Measurements from ENCODE around the gene EPHA7.

Gene EPHA7

GRCh38 chr6:93369586-93370134, 49.7 kb downstream of the EPHA7 start:
- H3K27ac Mint-ChIP-seq, result no peak overlapping the region
- no peak overlapping the region for H3K4me3 Mint-ChIP-seq
- H3K27me3 Mint-ChIP-seq, result no peaks in the 10 kb centered on the region
- H3K4me1 Mint-ChIP-seq (ENCODE audit: low read depth), result no peaks in the 10 kb centered on the region
- H3K36me3 Mint-ChIP-seq, result no peaks in the 10 kb centered on the region
- no peaks in the 10 kb centered on the region for H3K9me3 Mint-ChIP-seq (ENCODE audit: low read depth)

- Mint-ChIP-seq H3K9me3 (ENCODE audit: low read depth) (no peaks in the 10 kb centered on the region), H3K4me1 (ENCODE audit: low read depth) (no peaks in the 10 kb centered on the region), H3K4me3 (no peak overlapping the region), H3K36me3 (no peaks in the 10 kb centered on the region), H3K27me3 (no peaks in the 10 kb centered on the region), H3K27ac (no peak overlapping the region)
Measured at GRCh38 chr6:93366506-93366905, 52.9 kb downstream of the EPHA7 start.

GRCh38 chr6:93365445-93365844, 53.9 kb downstream of the EPHA7 start:
- Mint-ChIP-seq H3K4me1 (ENCODE audit: low read depth) (no peaks in the 10 kb centered on the region), H3K36me3 (no peaks in the 10 kb centered on the region), H3K9me3 (ENCODE audit: low read depth) (peaks cover 4% of the 10 kb centered on the region), H3K27ac (no peak overlapping the region), H3K4me3 (no peak overlapping the region), H3K27me3 (no peaks in the 10 kb centered on the region)

DNA sequence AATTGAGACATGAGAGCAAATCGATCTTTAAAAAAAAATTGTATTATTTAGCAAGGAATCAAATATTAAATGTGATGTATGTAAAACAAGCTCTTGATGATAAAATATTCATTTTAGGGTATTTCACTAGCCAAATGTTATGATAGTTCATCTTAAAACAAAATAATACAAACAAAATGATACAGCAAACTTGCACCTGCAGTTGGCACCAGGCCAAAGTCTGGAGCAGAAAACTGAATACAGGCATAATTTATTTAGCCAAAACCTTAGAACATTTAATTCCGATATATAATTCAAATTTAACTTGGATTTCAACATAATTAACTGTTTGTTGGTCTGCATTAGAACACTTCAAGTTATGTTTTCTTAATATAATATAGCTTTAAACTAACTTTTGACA, 60.9 kb downstream of the EPHA7 start:
- Mint-ChIP-seq H3K27ac (no peak overlapping the region), H3K4me1 (ENCODE audit: low read depth) (no peaks in the 10 kb centered on the region), H3K27me3 (no peaks in the 10 kb centered on the region), H3K9me3 (ENCODE audit: low read depth) (peaks cover 7% of the 10 kb centered on the region), H3K36me3 (no peaks in the 10 kb centered on the region), H3K4me3 (no peak overlapping the region)

GRCh38 chr6:93352604-93353003, 66.8 kb downstream of the EPHA7 start:
- Mint-ChIP-seq H3K9me3 (ENCODE audit: low read depth) (peaks cover 4% of the 10 kb centered on the region), H3K27me3 (no peaks in the 10 kb centered on the region), H3K4me3 (no peak overlapping the region), H3K36me3 (no peaks in the 10 kb centered on the region), H3K27ac (no peak overlapping the region), H3K4me1 (ENCODE audit: low read depth) (no peaks in the 10 kb centered on the region)

- Mint-ChIP-seq H3K9me3 (ENCODE audit: low read depth) (peaks cover 4% of the 10 kb centered on the region), H3K4me3 (no peak overlapping the region), H3K36me3 (no peaks in the 10 kb centered on the region), H3K27ac (no peak overlapping the region), H3K4me1 (ENCODE audit: low read depth) (no peaks in the 10 kb centered on the region), H3K27me3 (no peaks in the 10 kb centered on the region)
Measured at GRCh38 chr6:93351222-93351621, 68.1 kb downstream of the EPHA7 start.

GRCh38 chr6:93350774-93351173, 68.6 kb downstream of the EPHA7 start:
- Mint-ChIP-seq H3K27me3 (no peaks in the 10 kb centered on the region), H3K4me1 (ENCODE audit: low read depth) (no peaks in the 10 kb centered on the region), H3K9me3 (ENCODE audit: low read depth) (peaks cover 4% of the 10 kb centered on the region), H3K27ac (no peak overlapping the region), H3K4me3 (no peak overlapping the region), H3K36me3 (no peaks in the 10 kb centered on the region)

DNA sequence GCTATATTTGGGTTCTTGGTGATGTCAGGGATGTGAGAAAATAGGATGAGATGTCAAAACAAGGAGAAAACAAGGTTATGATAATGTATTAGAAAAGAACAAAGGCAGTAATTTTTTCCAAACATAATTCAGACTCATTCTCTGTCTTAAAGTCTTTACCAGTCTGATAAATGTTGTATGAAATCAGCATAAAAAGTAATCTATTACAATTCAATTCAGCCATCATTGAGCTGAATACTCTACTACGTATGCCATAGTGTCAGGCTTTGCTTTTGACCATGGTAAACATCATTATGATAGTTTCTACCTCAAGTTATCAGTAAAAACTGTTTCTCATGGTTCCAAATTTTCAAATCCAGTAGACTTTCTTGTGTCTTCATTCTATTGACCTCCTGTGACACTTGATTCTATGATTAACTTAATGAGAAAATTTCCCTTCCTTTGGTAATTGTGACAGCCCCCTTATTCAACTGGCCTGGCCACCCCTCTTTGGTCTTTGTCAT, 75.0 kb downstream of the EPHA7 start:
- Mint-ChIP-seq H3K36me3 (no peaks in the 10 kb centered on the region), H3K27me3 (no peaks in the 10 kb centered on the region), H3K4me3 (no peak overlapping the region), H3K9me3 (ENCODE audit: low read depth) (no peaks in the 10 kb centered on the region), H3K4me1 (ENCODE audit: low read depth) (no peaks in the 10 kb centered on the region), H3K27ac (no peak overlapping the region)

DNA sequence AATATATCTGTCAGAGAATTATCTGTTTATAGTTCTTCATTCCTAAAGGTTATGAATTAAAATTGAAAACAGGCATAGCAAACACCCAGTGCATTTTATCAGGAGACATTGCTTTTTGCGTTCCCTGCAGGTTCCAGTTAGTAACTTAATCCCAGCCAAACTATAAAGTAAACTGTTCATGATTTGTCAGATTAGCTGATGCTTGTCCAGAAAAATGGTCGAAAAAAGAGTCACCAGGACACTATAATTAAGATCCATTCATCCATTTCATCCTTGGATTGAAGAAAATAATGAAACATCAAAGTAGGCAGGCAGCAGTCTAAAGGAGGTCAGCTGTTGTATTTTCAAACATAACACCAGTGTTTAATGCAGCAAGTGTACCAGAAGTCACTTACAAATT, 75.9 kb downstream of the EPHA7 start:
- no peak overlapping the region for H3K27ac Mint-ChIP-seq
- H3K9me3 Mint-ChIP-seq (ENCODE audit: low read depth), result no peaks in the 10 kb centered on the region
- no peaks in the 10 kb centered on the region for H3K4me1 Mint-ChIP-seq (ENCODE audit: low read depth)
- no peaks in the 10 kb centered on the region for H3K36me3 Mint-ChIP-seq
- H3K4me3 Mint-ChIP-seq, result no peak overlapping the region
- H3K27me3 Mint-ChIP-seq, result no peaks in the 10 kb centered on the region

DNA sequence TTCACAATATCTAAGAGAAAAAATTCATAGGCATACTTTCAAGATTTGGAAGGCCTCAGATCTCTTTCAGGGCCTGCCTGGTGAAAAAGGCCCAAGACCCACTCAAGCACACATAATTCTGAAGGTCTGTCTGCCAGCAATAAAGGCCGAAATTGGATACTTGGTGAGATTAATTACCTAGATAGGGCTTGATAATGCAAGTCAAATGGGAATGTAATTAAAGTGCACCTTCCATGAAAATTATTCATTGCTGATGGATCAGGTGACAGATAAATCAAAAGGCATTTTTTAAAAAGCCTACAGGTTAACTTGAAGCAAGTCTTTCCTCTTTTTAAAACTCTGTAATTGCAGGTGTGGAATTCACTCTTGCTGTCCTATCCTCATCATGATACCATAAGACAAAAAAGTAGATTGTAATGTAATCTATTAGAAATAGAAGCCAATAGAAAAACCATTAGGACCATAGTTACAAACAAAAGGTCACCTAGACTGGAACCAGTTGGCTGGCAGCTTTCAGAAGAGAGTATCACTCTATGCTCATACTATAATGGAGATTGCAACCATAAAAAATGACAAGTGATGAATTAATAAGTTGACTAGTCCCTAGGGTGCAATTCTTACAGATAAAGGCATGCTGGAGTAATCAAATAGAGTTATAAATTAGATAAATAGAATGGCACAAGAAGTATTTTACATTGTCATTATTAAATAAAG, 77.3 kb downstream of the EPHA7 start:
- no peaks in the 10 kb centered on the region for H3K27me3 Mint-ChIP-seq
- H3K9me3 Mint-ChIP-seq (ENCODE audit: low read depth), result no peaks in the 10 kb centered on the region
- H3K36me3 Mint-ChIP-seq, result no peaks in the 10 kb centered on the region
- H3K27ac Mint-ChIP-seq, result no peak overlapping the region
- H3K4me3 Mint-ChIP-seq, result no peak overlapping the region
- no peaks in the 10 kb centered on the region for H3K4me1 Mint-ChIP-seq (ENCODE audit: low read depth)

- Mint-ChIP-seq H3K9me3 (ENCODE audit: low read depth) (no peaks in the 10 kb centered on the region), H3K36me3 (no peaks in the 10 kb centered on the region), H3K4me1 (ENCODE audit: low read depth) (no peaks in the 10 kb centered on the region), H3K27ac (no peak overlapping the region), H3K4me3 (no peak overlapping the region), H3K27me3 (no peaks in the 10 kb centered on the region)
Measured at GRCh38 chr6:93337772-93338394, 81.5 kb downstream of the EPHA7 start.

DNA sequence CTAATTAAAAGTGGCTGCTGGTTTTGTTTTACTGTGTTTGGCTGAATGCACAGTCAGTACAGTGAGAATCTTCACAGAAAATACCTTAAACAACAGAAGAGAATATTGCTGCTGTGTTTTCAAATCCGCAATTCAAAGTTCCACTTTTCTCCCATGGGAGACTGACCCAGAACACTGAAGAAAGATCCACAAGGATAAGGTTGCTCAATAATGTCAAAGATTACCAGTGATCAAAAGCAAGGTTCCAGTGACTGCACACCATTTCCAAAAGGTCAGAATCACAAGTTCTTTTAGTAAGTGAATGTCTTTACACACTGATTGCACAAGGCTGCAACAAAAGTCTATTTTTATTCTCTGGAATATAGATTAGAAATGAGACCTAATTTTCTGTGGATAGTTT, 82.3 kb downstream of the EPHA7 start:
- Mint-ChIP-seq H3K4me3 (no peak overlapping the region), H3K27ac (no peak overlapping the region), H3K4me1 (ENCODE audit: low read depth) (no peaks in the 10 kb centered on the region), H3K27me3 (no peaks in the 10 kb centered on the region), H3K9me3 (ENCODE audit: low read depth) (no peaks in the 10 kb centered on the region), H3K36me3 (no peaks in the 10 kb centered on the region)

DNA sequence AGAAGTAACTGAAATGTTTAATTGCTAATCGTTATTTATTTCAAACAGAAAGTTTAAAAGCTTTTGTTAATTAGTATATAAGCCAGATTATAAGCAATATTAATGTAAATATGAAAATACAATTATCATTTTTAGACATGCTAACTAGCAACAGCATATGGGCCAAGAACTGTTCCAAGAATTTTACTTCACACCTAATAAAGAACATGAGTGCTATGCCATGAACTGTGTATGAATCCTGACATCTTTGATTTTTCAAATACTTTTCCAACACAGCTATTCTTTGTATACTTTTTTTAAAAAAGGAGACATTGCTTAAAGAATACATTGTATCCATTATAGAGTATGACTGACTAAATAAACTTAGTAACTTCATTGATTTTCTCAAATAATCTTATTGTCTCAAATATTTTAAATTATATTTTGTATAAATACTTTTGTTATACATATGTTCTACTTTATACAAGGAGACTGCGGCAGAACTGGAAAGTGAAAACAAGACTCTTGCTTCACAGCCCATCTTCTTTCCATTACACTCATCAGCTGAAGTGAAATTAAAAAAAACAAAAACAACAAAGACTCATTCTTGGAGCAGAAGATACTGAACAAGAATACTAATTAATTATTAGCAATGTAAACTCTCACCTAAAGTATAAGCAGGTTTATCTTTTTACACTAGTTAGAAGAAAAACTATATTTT, 89.9 kb downstream of the EPHA7 start:
- no peaks in the 10 kb centered on the region for H3K36me3 Mint-ChIP-seq
- H3K4me1 Mint-ChIP-seq (ENCODE audit: low read depth), result no peaks in the 10 kb centered on the region
- H3K4me3 Mint-ChIP-seq, result no peak overlapping the region
- H3K27ac Mint-ChIP-seq, result no peak overlapping the region
- no peaks in the 10 kb centered on the region for H3K27me3 Mint-ChIP-seq
- H3K9me3 Mint-ChIP-seq (ENCODE audit: low read depth), result no peaks in the 10 kb centered on the region

DNA sequence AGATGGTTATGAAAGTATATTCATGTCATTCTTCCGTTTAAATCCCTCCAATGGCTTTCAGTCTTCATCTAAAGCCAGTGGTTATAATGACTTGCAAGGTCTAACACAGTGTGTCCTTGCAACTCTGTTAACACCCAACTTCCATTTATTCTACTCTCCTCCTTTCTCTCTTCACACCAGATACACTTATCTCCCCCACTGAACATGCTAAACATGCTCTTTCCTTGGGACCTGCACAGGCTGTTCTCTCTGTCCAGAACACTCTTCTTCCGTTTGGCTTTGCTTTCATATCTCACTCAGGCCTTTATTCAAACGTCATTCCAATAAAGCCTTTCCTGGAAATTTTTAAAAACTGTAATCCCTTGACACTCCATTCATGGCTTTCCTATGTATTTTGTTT, 91.5 kb downstream of the EPHA7 start:
- Mint-ChIP-seq H3K27ac (no peak overlapping the region), H3K4me3 (no peak overlapping the region), H3K4me1 (ENCODE audit: low read depth) (no peaks in the 10 kb centered on the region), H3K36me3 (no peaks in the 10 kb centered on the region), H3K27me3 (no peaks in the 10 kb centered on the region), H3K9me3 (ENCODE audit: low read depth) (no peaks in the 10 kb centered on the region)

DNA sequence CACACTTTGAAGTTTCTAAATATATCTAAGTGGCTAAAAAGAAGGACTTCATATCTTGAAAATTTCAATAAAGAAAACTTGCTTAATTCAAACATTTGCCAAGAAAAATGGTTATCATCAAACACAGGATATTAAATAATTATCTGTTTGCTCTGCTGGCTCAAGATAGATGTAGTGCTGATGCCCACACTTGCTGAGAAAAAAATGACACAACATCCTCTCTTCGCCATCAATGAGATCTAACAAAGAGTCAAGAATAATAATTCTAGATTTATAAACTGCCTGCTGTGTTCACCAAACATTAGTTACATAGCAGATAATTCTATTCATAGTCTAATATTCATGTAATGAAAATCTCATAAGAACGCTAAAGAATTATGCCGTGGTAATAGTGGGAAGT, 93.6 kb downstream of the EPHA7 start:
- Mint-ChIP-seq H3K27me3 (no peaks in the 10 kb centered on the region), H3K4me1 (ENCODE audit: low read depth) (no peaks in the 10 kb centered on the region)

More for the DNA sequence above, 93.6 kb downstream of the EPHA7 start:
- Mint-ChIP-seq H3K9me3 (ENCODE audit: low read depth) (no peaks in the 10 kb centered on the region), H3K4me3 (no peak overlapping the region), H3K36me3 (no peaks in the 10 kb centered on the region), H3K27ac (no peak overlapping the region)

Data from activated naive CD8-positive, alpha-beta T cell (primary cell).